ENCODE measurements around the gene VNN1.
"Not testable (repeated sequence)": the region's sequence is repeated elsewhere in the genome, so short reads cannot be mapped to it uniquely, and the experiment has no call there.

- not testable (repeated sequence) for TF ChIP-seq ZBTB11 (tag by site-specific recombination; conservative IDR thresholded peaks at IDR 0.05; ENCODE audit: low read depth); CTCF (tag by site-specific recombination; IDR thresholded peaks at IDR 0.05); ZNF112 (tag by site-specific recombination; IDR thresholded peaks at IDR 0.05); ZNF639 (tag by site-specific recombination; IDR thresholded peaks at IDR 0.05); ZNF398 (tag by site-specific recombination; IDR thresholded peaks at IDR 0.05); ZNF548 (tag by site-specific recombination; IDR thresholded peaks at IDR 0.05); ZNF138 (tag by site-specific recombination; IDR thresholded peaks at IDR 0.05; ENCODE audit: borderline replicate concordance)
Observed at GRCh38 chr6:132635288-132635687, 78.6 kb downstream of the VNN1 start.

All from HEK293 (cell line).